ENCODE data around the gene NIPBL.

Gene NIPBL

GRCh38 chr5:36875051-36875789, 1.3 kb upstream of the NIPBL start:
- Mint-ChIP-seq H3K4me1 (ENCODE audit: low read depth) (peaks cover 52% of the 10 kb centered on the region), H3K9me3 (no peaks in the 10 kb centered on the region), H3K36me3 (ENCODE audit: low read depth) (peaks cover 44% of the 10 kb centered on the region), H3K4me3 (peak overlapping the region; percentile 92), H3K27ac (peak overlapping the region; percentile 98), H3K27me3 (no peaks in the 10 kb centered on the region)
- peak; percentile 62 for DNase-seq

GRCh38 chr5:36875790-36876298, 725 bp upstream of the NIPBL start:
- Mint-ChIP-seq H3K9me3 (no peaks in the 10 kb centered on the region), H3K4me3 (peak overlapping the region; percentile 92), H3K4me1 (ENCODE audit: low read depth) (peaks cover 54% of the 10 kb centered on the region)

GRCh38 chr5:36876965-36877666, 547 bp downstream of the NIPBL start:
- peak; percentile 76 for DNase-seq
- no peaks in the 10 kb centered on the region for H3K9me3 Mint-ChIP-seq
- H3K4me1 Mint-ChIP-seq (ENCODE audit: low read depth), result peaks cover 55% of the 10 kb centered on the region
- H3K4me3 Mint-ChIP-seq, result peak overlapping the region; percentile 92
- H3K27ac Mint-ChIP-seq, result peak overlapping the region; percentile 98
- no peaks in the 10 kb centered on the region for H3K27me3 Mint-ChIP-seq
- H3K36me3 Mint-ChIP-seq (ENCODE audit: low read depth), result peaks cover 38% of the 10 kb centered on the region

More at GRCh38 chr5:36875790-36876298, 725 bp upstream of the NIPBL start:
- Mint-ChIP-seq H3K27ac (peak overlapping the region; percentile 98), H3K36me3 (ENCODE audit: low read depth) (peaks cover 42% of the 10 kb centered on the region), H3K27me3 (no peaks in the 10 kb centered on the region)
- DNase-seq, result peak; percentile 79

- H3K9me3 Mint-ChIP-seq, result no peaks in the 10 kb centered on the region
- no peaks in the 10 kb centered on the region for H3K27me3 Mint-ChIP-seq
- H3K4me3 Mint-ChIP-seq, result peak overlapping the region; percentile 92
- peaks cover 54% of the 10 kb centered on the region for H3K4me1 Mint-ChIP-seq (ENCODE audit: low read depth)
- DNase-seq, result no peak
- peaks cover 32% of the 10 kb centered on the region for H3K36me3 Mint-ChIP-seq (ENCODE audit: low read depth)
- peak overlapping the region; percentile 98 for H3K27ac Mint-ChIP-seq
Observed at GRCh38 chr5:36877667-36878391, 1.3 kb downstream of the NIPBL start.

GRCh38 chr5:36878392-36879082, 2.0 kb downstream of the NIPBL start:
- Mint-ChIP-seq H3K4me1 (ENCODE audit: low read depth) (peaks cover 50% of the 10 kb centered on the region), H3K9me3 (no peaks in the 10 kb centered on the region), H3K36me3 (ENCODE audit: low read depth) (peaks cover 31% of the 10 kb centered on the region), H3K27ac (peak overlapping the region; percentile 98), H3K4me3 (peak overlapping the region; percentile 92), H3K27me3 (no peaks in the 10 kb centered on the region)
- DNase-seq, result no peak

GRCh38 chr5:36879274-36880033, 2.9 kb downstream of the NIPBL start:
- peaks cover 29% of the 10 kb centered on the region for H3K36me3 Mint-ChIP-seq (ENCODE audit: low read depth)
- no peak overlapping the region for H3K27ac Mint-ChIP-seq
- H3K27me3 Mint-ChIP-seq, result no peaks in the 10 kb centered on the region
- H3K4me1 Mint-ChIP-seq (ENCODE audit: low read depth), result peaks cover 53% of the 10 kb centered on the region
- H3K4me3 Mint-ChIP-seq, result peak overlapping the region; percentile 92
- no peak for DNase-seq
- no peaks in the 10 kb centered on the region for H3K9me3 Mint-ChIP-seq

GRCh38 chr5:36880761-36881160, 4.2 kb downstream of the NIPBL start:
- H3K27ac Mint-ChIP-seq, result peak overlapping the region; percentile 67
- peaks cover 26% of the 10 kb centered on the region for H3K36me3 Mint-ChIP-seq (ENCODE audit: low read depth)
- peaks cover 55% of the 10 kb centered on the region for H3K4me1 Mint-ChIP-seq (ENCODE audit: low read depth)
- H3K9me3 Mint-ChIP-seq, result no peaks in the 10 kb centered on the region
- no peak for DNase-seq
- H3K4me3 Mint-ChIP-seq, result peak overlapping the region; percentile 10
- H3K27me3 Mint-ChIP-seq, result no peaks in the 10 kb centered on the region

GRCh38 chr5:36881304-36881703, 4.7 kb downstream of the NIPBL start:
- Mint-ChIP-seq H3K4me3 (peak overlapping the region; percentile 47), H3K36me3 (ENCODE audit: low read depth) (peaks cover 25% of the 10 kb centered on the region), H3K27me3 (no peaks in the 10 kb centered on the region), H3K4me1 (ENCODE audit: low read depth) (peaks cover 61% of the 10 kb centered on the region), H3K9me3 (no peaks in the 10 kb centered on the region), H3K27ac (no peak overlapping the region)
- no peak for DNase-seq

- H3K4me1 Mint-ChIP-seq (ENCODE audit: low read depth), result peaks cover 66% of the 10 kb centered on the region
- peak overlapping the region; percentile 91 for H3K27ac Mint-ChIP-seq
- DNase-seq, result no peak
- H3K27me3 Mint-ChIP-seq, result no peaks in the 10 kb centered on the region
- H3K36me3 Mint-ChIP-seq (ENCODE audit: low read depth), result peaks cover 27% of the 10 kb centered on the region
- peak overlapping the region; percentile 47 for H3K4me3 Mint-ChIP-seq
- no peaks in the 10 kb centered on the region for H3K9me3 Mint-ChIP-seq
Observed at GRCh38 chr5:36881807-36882206, 5.2 kb downstream of the NIPBL start.

GRCh38 chr5:36882250-36882649, 5.7 kb downstream of the NIPBL start:
- Mint-ChIP-seq H3K4me3 (peak overlapping the region; percentile 47), H3K4me1 (ENCODE audit: low read depth) (peaks cover 70% of the 10 kb centered on the region), H3K27ac (peak overlapping the region; percentile 91), H3K27me3 (no peaks in the 10 kb centered on the region), H3K36me3 (ENCODE audit: low read depth) (peaks cover 24% of the 10 kb centered on the region), H3K9me3 (no peaks in the 10 kb centered on the region)
- no peak for DNase-seq

GRCh38 chr5:36883894-36884462, 7.4 kb downstream of the NIPBL start:
- Mint-ChIP-seq H3K9me3 (no peaks in the 10 kb centered on the region), H3K27ac (peak overlapping the region; percentile 42), H3K36me3 (ENCODE audit: low read depth) (peaks cover 14% of the 10 kb centered on the region), H3K4me3 (no peak overlapping the region), H3K4me1 (ENCODE audit: low read depth) (peaks cover 78% of the 10 kb centered on the region), H3K27me3 (no peaks in the 10 kb centered on the region)
- DNase-seq, result no peak

- Mint-ChIP-seq H3K27ac (no peak overlapping the region), H3K4me3 (no peak overlapping the region), H3K9me3 (no peaks in the 10 kb centered on the region), H3K36me3 (ENCODE audit: low read depth) (peaks cover 14% of the 10 kb centered on the region), H3K27me3 (no peaks in the 10 kb centered on the region), H3K4me1 (ENCODE audit: low read depth) (peaks cover 82% of the 10 kb centered on the region)
- no peak for DNase-seq
Observed at GRCh38 chr5:36885149-36885548, 8.6 kb downstream of the NIPBL start.
